Measurements from ENCODE around the gene CIAPIN1. TPM values are rescaled to one million over a fixed set of nuclear protein-coding genes. Genes with fewer than 3 reads are reported as not detected.

CIAPIN1 gene
- total RNA-seq, 4 donors from 2014 or later, result 19.1 to 32.4 (median 25.8) TPM

DNA sequence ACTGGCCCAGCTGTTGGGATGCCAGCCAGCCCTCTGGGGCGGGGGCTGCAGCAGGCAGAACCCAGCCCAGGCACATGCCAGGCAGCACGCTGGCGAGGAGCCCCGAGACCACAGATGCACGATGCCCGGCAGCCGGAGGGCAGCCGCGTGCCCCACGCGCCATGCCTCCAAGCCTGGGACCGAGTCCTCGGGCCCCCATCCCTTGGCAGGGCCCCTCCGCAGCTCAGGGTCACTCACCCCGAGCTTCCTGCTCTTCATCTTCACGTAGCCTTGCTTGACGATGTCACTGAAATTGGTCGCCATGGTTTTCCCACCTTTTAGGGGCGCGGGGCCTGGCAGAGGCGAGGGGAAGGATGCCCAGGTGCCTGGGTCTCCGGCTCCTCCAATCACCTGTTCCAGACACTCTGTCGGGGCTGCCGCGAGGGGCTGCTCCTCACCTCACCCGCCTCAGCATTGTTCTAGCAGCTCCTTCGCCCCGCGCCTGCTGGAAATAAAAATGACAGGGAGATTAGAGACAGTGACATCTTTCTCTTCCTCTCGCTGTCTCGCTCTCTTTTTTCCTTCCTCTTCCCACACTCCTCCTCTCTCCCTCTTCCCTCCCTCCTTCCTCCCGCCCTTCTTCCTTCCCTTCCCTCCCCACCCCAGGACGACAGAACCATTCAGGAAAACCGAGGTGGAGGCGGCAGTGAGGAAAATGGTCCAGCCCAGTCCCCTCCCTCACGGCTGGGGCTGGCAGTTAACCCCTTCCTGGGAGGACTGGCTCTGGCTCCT, 32.2 kb upstream of the CIAPIN1 start:
- Histone ChIP-seq H3K27ac (peak overlapping the region in 3 of 4 donors; percentile 31 to 50 (median 45)), H3K4me3 (peak overlapping the region; percentile 17 to 49), H3K4me1 (peaks cover 0 to 60% (median 19%) of the 10 kb centered on the region in 3 donors), H3K9me3 (no peaks in the 10 kb centered on the region), H3K36me3 (peaks cover 0 to 14% of the 10 kb centered on the region in 2 donors), H3K27me3 (no peaks in the 10 kb centered on the region)
- TF ChIP-seq POLR2AphosphoS5 (IDR thresholded peaks at IDR 0.05) (no peak), POLR2A (IDR thresholded peaks at IDR 0.05) (no peak), EP300 (IDR thresholded peaks at IDR 0.05) (no peak)
- TF ChIP-seq, protein P1, sequence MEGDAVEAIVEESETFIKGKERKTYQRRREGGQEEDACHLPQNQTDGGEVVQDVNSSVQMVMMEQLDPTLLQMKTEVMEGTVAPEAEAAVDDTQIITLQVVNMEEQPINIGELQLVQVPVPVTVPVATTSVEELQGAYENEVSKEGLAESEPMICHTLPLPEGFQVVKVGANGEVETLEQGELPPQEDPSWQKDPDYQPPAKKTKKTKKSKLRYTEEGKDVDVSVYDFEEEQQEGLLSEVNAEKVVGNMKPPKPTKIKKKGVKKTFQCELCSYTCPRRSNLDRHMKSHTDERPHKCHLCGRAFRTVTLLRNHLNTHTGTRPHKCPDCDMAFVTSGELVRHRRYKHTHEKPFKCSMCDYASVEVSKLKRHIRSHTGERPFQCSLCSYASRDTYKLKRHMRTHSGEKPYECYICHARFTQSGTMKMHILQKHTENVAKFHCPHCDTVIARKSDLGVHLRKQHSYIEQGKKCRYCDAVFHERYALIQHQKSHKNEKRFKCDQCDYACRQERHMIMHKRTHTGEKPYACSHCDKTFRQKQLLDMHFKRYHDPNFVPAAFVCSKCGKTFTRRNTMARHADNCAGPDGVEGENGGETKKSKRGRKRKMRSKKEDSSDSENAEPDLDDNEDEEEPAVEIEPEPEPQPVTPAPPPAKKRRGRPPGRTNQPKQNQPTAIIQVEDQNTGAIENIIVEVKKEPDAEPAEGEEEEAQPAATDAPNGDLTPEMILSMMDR (IDR thresholded peaks at IDR 0.05), result no peak
- 7 to 26% methylated on average over 10 to 15 of the region's 36 CpGs for WGBS, 2 donors (ENCODE audit: low coverage in 1 of 2)
- peak; percentile 47 for ATAC-seq

DNA sequence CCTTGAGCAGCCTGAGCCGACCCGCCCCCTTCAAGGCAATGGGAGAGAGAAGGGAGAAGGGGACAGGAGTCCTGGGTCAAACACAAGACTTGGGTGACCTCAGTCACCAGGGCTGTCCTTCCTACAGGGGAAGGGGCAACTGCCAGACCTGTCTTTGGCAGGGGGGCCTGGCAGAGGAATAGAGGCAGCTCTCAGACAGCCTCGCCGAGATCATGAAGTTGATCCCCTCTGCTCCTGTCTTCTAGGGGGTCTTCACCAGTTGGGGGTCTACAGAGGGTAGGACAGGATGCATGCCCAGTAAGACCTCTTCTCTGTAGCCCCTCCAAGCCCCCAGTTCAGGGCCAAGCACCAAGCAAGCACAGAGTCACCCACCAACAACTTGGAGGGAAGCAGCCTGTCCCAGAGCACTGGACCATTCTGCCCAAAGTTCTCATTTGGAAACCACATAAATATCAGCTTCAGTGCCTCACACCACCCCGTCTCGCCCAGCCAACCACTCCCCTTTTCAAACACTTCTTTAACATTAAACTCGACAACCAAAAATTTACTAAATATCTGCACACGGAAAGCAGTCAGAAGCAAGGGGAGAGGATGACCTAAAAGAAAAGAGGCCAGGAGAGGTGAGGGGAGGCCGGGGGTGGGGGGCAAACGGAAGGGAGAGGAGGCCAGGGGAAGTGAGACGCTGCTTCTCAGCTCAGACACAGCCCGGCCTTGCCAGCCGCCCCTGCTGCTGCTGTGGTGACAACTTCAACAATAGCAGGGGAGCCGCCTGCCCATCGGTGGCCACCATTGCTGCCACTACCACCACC, 31.4 kb upstream of the CIAPIN1 start:
- H3K4me1 ChIP-seq, result peaks cover 0 to 53% (median 19%) of the 10 kb centered on the region in 3 donors
- H3K9me3 ChIP-seq, result no peaks in the 10 kb centered on the region
- WGBS, 2 donors (ENCODE audit: low coverage in 1 of 2), result 36 to 50% methylated on average over 2 to 11 of the region's 15 CpGs
- TF ChIP-seq POLR2AphosphoS5 (IDR thresholded peaks at IDR 0.05) (no peak), POLR2A (IDR thresholded peaks at IDR 0.05) (no peak), EP300 (IDR thresholded peaks at IDR 0.05) (no peak)
- TF ChIP-seq, protein P1 (IDR thresholded peaks at IDR 0.05), result no peak
- no peaks in the 10 kb centered on the region for H3K27me3 ChIP-seq
- H3K4me3 ChIP-seq, result peak overlapping the region; percentile 17 to 49
- peaks cover 0 to 22% of the 10 kb centered on the region in 2 donors for H3K36me3 ChIP-seq
- ATAC-seq, result no peak
- peak overlapping the region in 3 of 4 donors; percentile 20 to 50 (median 31) for H3K27ac ChIP-seq

DNA sequence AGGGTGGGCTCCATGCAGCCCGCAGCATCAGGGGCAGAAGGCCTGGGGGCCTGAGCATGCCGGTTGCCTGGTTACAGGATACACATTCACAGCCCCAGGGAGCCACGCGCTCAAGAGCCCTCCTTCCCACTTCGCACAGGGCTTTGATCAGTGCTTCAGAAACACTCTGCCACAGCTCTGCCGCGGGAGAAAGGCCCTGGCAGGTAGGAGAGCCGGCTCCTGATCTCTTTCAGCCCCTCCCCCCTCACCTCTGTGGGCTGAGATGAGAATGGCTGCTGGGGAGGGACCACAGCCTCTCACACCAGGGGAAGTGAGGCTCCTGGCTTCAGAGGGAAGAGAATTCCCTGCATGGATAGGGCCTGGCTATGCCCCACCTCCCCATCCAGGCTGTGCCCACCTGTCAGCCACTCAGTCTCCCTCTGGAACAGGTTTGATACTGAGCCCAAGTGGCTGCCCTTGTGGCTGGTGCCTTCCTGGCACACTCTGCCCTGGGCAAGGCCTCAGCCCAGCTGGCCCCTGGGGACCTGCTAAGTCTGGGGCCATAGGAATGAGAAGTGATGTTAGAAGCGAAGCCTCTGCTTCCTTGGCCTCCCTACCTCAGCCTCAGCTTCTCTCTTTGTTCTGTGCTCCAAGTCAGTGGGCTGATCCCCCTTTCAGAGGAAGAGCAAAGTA, 30.5 kb upstream of the CIAPIN1 start:
- no peaks in the 10 kb centered on the region for H3K9me3 ChIP-seq
- TF ChIP-seq POLR2AphosphoS5 (IDR thresholded peaks at IDR 0.05) (no peak), POLR2A (IDR thresholded peaks at IDR 0.05) (no peak), EP300 (IDR thresholded peaks at IDR 0.05) (no peak)
- TF ChIP-seq, protein P1 (IDR thresholded peaks at IDR 0.05), result no peak
- no peak overlapping the region for H3K4me3 ChIP-seq
- ATAC-seq, result no peak
- no peaks in the 10 kb centered on the region for H3K27me3 ChIP-seq
- peaks cover 0 to 31% of the 10 kb centered on the region in 2 donors for H3K36me3 ChIP-seq
- H3K27ac ChIP-seq, result peak overlapping the region in 1 of 4 donors; percentile 20
- WGBS, 2 donors (ENCODE audit: low coverage in 1 of 2), result no CpG with 5 or more reads among the region's 9 CpGs
- peaks cover 0 to 53% (median 19%) of the 10 kb centered on the region in 3 donors for H3K4me1 ChIP-seq

DNA sequence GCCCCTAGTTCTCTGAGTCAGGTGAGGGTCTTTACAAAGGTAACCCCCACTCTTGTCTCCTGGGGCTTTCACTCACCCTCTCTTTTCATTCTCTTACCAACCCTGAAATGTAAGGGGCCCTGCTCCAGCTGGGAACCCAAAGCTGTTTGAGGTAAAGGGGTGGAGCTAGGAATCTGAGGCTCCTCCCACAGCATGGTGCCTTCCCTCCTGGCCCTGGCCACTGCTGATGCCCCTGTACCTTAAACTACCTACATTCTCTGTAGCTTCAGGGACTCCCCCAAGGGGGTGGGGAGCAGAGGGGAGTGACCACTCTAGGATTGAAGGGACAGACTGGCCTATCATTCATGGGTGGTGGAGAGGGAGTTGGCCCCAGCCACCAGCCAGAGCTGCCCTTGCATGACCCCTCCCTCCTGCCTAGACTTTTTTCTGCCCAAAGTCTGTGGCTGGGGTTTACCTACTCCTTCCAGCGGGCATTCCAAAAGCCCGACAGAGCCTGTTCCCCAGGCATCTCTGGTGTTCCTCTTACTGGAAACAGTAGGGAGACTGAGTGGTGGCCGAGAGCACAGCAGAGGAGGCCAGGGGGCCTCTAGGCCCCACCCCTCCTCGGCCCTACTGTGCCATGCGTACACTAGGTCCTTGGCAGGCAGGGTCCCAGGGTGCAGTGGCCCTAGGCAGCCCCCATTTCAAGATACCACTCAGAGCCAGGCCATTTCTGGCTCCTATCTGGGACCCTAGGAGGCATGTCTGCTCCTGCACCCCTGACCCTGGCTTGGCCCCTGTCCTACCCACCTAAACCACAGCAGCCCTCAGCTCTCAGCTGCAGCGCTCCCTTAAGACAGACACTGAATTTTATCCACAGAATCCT, 29.6 kb upstream of the CIAPIN1 start:
- peaks cover 0 to 40% of the 10 kb centered on the region in 2 donors for H3K36me3 ChIP-seq
- TF ChIP-seq POLR2AphosphoS5 (IDR thresholded peaks at IDR 0.05) (no peak), EP300 (IDR thresholded peaks at IDR 0.05) (no peak), POLR2A (IDR thresholded peaks at IDR 0.05) (no peak)
- TF ChIP-seq, protein P1 (IDR thresholded peaks at IDR 0.05), result no peak
- H3K27ac ChIP-seq, result peak overlapping the region in 2 of 4 donors; percentile 4 to 29
- H3K4me3 ChIP-seq, result no peak overlapping the region
- no CpG with 5 or more reads among the region's 6 CpGs for WGBS, 2 donors (ENCODE audit: low coverage in 1 of 2)
- ATAC-seq, result no peak
- H3K4me1 ChIP-seq, result peaks cover 0 to 53% (median 19%) of the 10 kb centered on the region in 3 donors
- no peaks in the 10 kb centered on the region for H3K27me3 ChIP-seq
- H3K9me3 ChIP-seq, result no peaks in the 10 kb centered on the region
